Ovary (tissue), 3 donors: ENCODE data around the gene LYZL6.

ENCODE experiments used
- EP300 ChIP-seq: sonication (generic); formaldehyde crosslinking; IDR thresholded peaks from one replicate; pipeline ENCODE4 v1.6.1; 2017; ENCODE audit warnings: antibody characterized with exemption
- POLR2A ChIP-seq: fragments of 450-650 bp; IDR thresholded peaks from one replicate; pipeline ENCODE4 v1.6.1; 2017; ENCODE audit warnings: antibody characterized with exemption, mild to moderate bottlenecking, moderate library complexity
- TF ChIP-seq, protein P1 (sequence below), 3 donors: fragments of 450-650 bp in 2 of 3; fragments of 200-600 bp in 1 of 3; IDR thresholded peaks; one replicate each; pipeline versions ENCODE4 v1.5.1 to v1.8.0; 2016 to 2022; ENCODE audit warnings: antibody characterized with exemption in 3 of 3, mild to moderate bottlenecking in 1 of 3
- donor health status: DM: no; HTN: no; CAD: no.

DNA sequence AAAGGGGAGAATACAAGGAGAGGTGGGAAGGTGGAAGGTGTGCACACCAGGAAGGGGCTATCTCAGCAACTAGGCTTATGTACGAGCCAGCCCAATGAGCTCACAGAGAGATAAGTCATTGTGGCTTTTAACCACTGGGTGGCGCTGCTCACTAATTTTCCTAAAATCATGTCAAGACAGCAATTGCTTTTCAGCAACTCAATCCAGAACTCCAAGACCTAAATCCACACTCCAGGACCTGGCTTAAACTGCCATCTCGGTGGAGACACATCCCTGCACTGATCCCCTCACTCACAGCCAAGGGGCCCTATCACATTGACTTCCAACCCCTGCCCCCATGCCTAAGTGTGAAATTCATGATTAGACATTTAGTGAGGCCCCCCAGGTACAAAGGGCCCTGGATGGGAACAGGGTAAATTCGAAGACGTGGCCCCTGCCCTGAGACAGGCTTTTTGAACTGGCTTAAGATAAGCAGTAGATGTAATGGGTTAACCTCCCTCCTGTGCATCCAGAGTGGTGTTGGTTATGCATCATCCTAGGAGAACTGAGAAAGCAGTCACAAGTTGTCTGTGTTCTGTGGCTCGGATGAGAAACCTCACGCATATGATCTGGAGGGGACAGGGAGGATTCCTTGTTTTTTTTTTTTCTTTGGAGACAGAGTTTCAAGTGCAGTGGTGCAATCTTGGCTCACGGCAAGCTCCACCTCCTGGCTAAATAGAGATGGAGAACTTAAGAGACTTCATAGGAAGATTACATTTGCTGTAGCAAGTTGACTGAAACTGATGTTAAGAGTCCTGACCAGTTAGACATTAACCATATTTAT, 26.3 kb upstream of the LYZL6 start:
- TF ChIP-seq, protein P1, sequence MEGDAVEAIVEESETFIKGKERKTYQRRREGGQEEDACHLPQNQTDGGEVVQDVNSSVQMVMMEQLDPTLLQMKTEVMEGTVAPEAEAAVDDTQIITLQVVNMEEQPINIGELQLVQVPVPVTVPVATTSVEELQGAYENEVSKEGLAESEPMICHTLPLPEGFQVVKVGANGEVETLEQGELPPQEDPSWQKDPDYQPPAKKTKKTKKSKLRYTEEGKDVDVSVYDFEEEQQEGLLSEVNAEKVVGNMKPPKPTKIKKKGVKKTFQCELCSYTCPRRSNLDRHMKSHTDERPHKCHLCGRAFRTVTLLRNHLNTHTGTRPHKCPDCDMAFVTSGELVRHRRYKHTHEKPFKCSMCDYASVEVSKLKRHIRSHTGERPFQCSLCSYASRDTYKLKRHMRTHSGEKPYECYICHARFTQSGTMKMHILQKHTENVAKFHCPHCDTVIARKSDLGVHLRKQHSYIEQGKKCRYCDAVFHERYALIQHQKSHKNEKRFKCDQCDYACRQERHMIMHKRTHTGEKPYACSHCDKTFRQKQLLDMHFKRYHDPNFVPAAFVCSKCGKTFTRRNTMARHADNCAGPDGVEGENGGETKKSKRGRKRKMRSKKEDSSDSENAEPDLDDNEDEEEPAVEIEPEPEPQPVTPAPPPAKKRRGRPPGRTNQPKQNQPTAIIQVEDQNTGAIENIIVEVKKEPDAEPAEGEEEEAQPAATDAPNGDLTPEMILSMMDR (IDR thresholded peaks at IDR 0.05): peak; percentile 48 to 62 (median 60)
- TF ChIP-seq POLR2A: no peak
- TF ChIP-seq EP300: no peak
